Measurements from ENCODE around the gene TRMO. TPM values are rescaled to one million over a fixed set of nuclear protein-coding genes. Genes with fewer than 3 reads are reported as not detected.
"Not testable (repeated sequence)": the region's sequence is repeated elsewhere in the genome, so short reads cannot be mapped to it uniquely, and the experiment has no call there.

TRMO gene
- total RNA-seq, 1 donor from 2014 or later, result 27.7 TPM

DNA sequence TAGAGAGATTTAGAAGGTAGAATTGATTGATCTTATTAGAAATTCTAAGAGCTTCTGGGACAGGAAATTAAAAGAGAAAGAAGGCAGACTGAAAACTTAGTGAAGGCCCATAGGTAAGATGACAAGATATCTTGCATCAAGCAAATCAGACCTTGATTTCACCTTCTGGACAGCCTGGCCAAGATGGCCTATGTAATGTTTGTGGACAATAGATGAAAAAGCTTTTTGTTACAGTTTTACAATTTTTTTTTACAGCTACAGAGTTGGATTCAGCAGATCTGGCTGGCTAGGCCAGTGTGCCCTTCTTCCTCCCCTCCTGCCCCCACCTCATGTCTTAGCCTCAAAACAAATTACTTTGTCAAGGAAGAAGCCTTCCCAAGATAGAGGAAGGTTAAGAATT, 37.3 kb upstream of the TRMO start:
- intact Hi-C loops (cut with DNase I), result no loop called here
- Histone ChIP-seq H3K4me3 (no peak overlapping the region), H3K9me3 (no peaks in the 10 kb centered on the region), H3K36me3 (no peaks in the 10 kb centered on the region), H3K4me1 (no peaks in the 10 kb centered on the region), H3K27me3 (no peaks in the 10 kb centered on the region), H3K27ac (no peak overlapping the region)
- TF ChIP-seq, protein P1, sequence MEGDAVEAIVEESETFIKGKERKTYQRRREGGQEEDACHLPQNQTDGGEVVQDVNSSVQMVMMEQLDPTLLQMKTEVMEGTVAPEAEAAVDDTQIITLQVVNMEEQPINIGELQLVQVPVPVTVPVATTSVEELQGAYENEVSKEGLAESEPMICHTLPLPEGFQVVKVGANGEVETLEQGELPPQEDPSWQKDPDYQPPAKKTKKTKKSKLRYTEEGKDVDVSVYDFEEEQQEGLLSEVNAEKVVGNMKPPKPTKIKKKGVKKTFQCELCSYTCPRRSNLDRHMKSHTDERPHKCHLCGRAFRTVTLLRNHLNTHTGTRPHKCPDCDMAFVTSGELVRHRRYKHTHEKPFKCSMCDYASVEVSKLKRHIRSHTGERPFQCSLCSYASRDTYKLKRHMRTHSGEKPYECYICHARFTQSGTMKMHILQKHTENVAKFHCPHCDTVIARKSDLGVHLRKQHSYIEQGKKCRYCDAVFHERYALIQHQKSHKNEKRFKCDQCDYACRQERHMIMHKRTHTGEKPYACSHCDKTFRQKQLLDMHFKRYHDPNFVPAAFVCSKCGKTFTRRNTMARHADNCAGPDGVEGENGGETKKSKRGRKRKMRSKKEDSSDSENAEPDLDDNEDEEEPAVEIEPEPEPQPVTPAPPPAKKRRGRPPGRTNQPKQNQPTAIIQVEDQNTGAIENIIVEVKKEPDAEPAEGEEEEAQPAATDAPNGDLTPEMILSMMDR (IDR thresholded peaks at IDR 0.05), result no peak
- TF ChIP-seq POLR2AphosphoS5 (IDR thresholded peaks at IDR 0.05; ENCODE audit: insufficient read depth in 1 of 2, low read depth in 1 of 2) (no peak), POLR2A (IDR thresholded peaks at IDR 0.05) (no peak)
- DNase-seq (ENCODE audit: extremely low spot score in 2 of 2), result no peak

DNA sequence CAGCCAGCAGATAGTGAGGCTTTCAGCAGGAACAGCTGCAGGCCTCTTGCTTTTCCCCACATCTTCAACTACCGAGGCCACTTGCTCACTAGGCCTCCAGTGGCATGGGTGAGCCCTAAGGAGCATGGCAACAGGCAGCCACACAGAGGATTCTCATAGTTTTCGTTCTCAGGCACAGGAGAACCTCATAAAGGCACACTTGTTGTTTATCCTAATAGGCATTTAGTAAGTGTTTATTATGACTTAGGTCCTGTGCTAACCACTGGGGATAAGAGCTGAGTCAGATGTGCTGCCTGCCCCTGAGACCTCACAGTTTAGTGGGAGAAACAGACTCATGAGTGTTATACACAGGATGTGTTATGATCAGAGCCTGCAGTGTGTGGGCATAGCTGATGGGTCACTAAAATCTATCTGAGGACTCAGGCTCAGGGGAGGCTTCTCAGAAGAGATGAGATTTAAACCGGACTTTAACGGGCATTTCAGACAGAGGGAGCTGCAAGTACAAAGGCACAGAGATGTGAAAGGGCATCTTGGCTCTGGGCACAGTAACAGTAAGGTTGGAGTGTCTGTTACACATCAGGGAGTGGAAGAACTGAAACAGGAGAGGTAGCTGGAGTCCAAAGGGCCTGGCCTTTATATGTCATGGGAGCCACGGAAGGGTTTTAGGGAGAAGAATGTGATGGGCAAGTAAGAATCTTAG, 36.7 kb upstream of the TRMO start:
- DNase-seq (ENCODE audit: extremely low spot score in 2 of 2), result no peak
- Histone ChIP-seq H3K36me3 (no peaks in the 10 kb centered on the region), H3K4me1 (no peaks in the 10 kb centered on the region), H3K9me3 (no peaks in the 10 kb centered on the region), H3K27me3 (no peaks in the 10 kb centered on the region), H3K4me3 (no peak overlapping the region), H3K27ac (no peak overlapping the region)
- intact Hi-C loops (cut with DNase I), result no loop called here
- TF ChIP-seq, protein P1 (IDR thresholded peaks at IDR 0.05), result no peak
- TF ChIP-seq POLR2AphosphoS5 (IDR thresholded peaks at IDR 0.05; ENCODE audit: insufficient read depth in 1 of 2, low read depth in 1 of 2), result no peak
- no peak for TF ChIP-seq POLR2A (IDR thresholded peaks at IDR 0.05)

DNA sequence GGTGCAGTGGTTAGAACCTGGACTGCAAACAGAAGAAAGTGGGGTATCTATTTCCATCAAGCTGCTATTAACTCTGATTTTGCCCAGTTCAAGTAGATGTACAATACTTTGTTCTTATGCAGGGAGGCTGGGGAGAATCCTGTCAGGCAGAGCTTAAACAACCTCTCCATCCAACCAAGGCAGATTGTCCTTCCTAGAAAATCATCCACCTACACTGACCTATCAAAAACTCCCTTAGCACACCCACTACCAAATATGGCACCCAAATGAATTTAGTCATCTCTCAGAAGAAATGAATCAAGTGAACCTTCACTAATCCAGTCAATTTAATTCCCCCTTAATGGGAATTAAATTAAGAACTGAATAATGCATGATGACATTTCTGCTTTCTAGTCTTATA, 34.0 kb upstream of the TRMO start:
- Histone ChIP-seq H3K36me3 (no peaks in the 10 kb centered on the region), H3K27ac (no peak overlapping the region), H3K9me3 (no peaks in the 10 kb centered on the region), H3K4me1 (no peaks in the 10 kb centered on the region), H3K4me3 (no peak overlapping the region), H3K27me3 (no peaks in the 10 kb centered on the region)
- intact Hi-C loops (cut with DNase I), result no loop called here
- no peak for DNase-seq (ENCODE audit: extremely low spot score in 2 of 2)
- TF ChIP-seq, protein P1 (IDR thresholded peaks at IDR 0.05), result no peak
- TF ChIP-seq POLR2A (IDR thresholded peaks at IDR 0.05) (no peak), POLR2AphosphoS5 (IDR thresholded peaks at IDR 0.05; ENCODE audit: insufficient read depth in 1 of 2, low read depth in 1 of 2) (no peak)

DNA sequence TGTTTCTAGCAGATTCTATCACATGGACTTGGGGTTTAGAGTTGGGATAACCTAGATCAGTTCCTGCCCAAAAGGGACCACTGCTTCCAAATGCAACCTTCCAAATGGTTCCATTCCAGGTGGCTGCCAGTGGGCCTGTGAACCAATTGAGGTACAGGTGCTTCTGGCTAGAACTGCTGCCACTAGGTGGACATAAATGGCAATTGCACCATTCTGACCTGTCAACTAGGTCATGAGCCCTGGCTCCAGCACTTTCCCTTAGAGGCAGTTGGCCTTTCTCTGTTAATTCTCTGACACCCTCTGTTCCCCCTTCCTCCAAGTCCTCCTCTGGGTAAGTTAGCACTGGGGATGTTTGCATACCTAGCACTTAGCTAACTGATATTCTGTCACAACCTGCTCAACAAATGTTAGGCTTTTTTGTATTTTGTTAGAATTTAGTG, 32.3 kb upstream of the TRMO start:
- Histone ChIP-seq H3K27me3 (no peaks in the 10 kb centered on the region), H3K4me3 (no peak overlapping the region), H3K36me3 (no peaks in the 10 kb centered on the region), H3K4me1 (no peaks in the 10 kb centered on the region), H3K27ac (no peak overlapping the region), H3K9me3 (no peaks in the 10 kb centered on the region)
- intact Hi-C loops (cut with DNase I), result no loop called here
- TF ChIP-seq POLR2AphosphoS5 (IDR thresholded peaks at IDR 0.05; ENCODE audit: insufficient read depth in 1 of 2, low read depth in 1 of 2), result no peak
- TF ChIP-seq, protein P1 (IDR thresholded peaks at IDR 0.05), result peak in 1 of 3 experiments; percentile 25
- no peak for DNase-seq (ENCODE audit: extremely low spot score in 2 of 2)

DNA sequence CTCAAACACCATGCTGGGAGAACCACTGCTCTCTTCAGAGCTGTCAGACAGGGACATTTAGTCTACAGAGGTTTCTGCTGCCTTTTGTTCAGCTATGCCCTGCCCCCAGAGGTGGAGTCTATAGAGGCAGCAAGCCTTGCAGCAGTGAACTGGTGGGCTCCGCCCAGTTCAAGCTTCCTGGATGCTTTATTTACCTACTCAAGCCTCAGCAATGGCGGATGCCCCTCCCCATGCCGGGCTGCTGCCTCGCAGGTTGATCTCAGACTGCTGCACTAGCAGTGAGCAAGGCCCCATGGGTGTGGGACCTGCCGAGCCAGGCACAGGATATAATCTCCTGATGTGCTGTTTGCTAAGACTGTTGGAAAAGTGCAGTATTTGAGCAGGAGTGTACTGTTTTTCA, 28.6 kb upstream of the TRMO start:
- H3K4me1 ChIP-seq; H3K27me3 ChIP-seq; H3K9me3 ChIP-seq; intact Hi-C loops (cut with DNase I); H3K4me3 ChIP-seq; H3K36me3 ChIP-seq; DNase-seq (ENCODE audit: extremely low spot score in 2 of 2); H3K27ac ChIP-seq: not testable (repeated sequence)

DNA sequence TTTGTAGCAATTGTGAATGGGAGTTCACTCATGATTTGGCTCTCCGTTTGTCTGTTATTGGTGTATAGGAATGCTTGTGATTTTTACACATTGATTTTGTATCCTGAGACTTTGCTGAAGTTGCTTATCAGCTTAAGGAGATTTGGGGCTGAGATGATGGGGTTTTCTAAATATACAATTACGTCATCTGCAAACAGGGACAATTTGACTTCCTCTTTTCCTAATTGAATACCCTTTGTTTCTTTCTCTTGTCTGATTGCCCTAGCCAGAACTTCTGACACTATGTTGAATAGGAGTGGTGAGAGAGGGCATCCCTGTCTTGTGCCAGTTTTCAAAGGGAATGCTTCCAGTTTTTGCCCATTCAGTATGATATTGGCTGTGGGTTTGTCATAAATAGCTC, 24.8 kb upstream of the TRMO start:
- H3K27ac ChIP-seq; H3K4me3 ChIP-seq; H3K27me3 ChIP-seq; DNase-seq (ENCODE audit: extremely low spot score in 2 of 2); H3K4me1 ChIP-seq; intact Hi-C loops (cut with DNase I); H3K36me3 ChIP-seq; H3K9me3 ChIP-seq: not testable (repeated sequence)

DNA sequence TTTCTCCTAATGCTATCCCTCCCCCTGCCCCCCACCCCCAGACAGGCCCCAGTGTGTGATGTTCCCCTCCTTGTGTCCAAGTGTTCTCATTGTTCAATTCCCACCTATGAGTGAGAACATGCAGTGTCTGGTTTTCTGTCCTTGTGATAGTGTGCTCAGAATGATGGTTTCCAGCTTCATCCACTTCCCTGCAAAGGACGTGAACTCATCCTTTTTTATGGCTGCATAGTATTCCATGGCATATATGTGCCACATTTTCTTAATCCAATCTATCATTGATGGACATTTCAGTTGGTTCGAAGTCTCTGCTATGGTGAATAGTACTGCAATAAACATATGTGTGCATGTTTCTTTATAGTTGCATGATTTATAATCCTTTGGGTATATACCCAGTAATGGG, 23.2 kb upstream of the TRMO start:
- DNase-seq (ENCODE audit: extremely low spot score in 2 of 2); H3K9me3 ChIP-seq; intact Hi-C loops (cut with DNase I); H3K27ac ChIP-seq; H3K36me3 ChIP-seq; H3K4me3 ChIP-seq; H3K4me1 ChIP-seq; H3K27me3 ChIP-seq: not testable (repeated sequence)

Data from vagina (tissue), 2 donors.